SH-SY5Y (cell line): ENCODE data around the gene RGS14.

Source experiments
- GATA2 ChIP-seq: IDR thresholded peaks from 2 replicates; pipeline ENCODE4 v1.6.1; 2011; ENCODE audit warnings: mild to moderate bottlenecking, low read depth, low read length
- GATA3 ChIP-seq: IDR thresholded peaks from 2 replicates; pipeline ENCODE4 v1.6.1; 2011; ENCODE audit warnings: low read depth, mild to moderate bottlenecking, low read length, moderate library complexity

The RGS14 gene, protein sequence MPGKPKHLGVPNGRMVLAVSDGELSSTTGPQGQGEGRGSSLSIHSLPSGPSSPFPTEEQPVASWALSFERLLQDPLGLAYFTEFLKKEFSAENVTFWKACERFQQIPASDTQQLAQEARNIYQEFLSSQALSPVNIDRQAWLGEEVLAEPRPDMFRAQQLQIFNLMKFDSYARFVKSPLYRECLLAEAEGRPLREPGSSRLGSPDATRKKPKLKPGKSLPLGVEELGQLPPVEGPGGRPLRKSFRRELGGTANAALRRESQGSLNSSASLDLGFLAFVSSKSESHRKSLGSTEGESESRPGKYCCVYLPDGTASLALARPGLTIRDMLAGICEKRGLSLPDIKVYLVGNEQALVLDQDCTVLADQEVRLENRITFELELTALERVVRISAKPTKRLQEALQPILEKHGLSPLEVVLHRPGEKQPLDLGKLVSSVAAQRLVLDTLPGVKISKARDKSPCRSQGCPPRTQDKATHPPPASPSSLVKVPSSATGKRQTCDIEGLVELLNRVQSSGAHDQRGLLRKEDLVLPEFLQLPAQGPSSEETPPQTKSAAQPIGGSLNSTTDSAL

DNA sequence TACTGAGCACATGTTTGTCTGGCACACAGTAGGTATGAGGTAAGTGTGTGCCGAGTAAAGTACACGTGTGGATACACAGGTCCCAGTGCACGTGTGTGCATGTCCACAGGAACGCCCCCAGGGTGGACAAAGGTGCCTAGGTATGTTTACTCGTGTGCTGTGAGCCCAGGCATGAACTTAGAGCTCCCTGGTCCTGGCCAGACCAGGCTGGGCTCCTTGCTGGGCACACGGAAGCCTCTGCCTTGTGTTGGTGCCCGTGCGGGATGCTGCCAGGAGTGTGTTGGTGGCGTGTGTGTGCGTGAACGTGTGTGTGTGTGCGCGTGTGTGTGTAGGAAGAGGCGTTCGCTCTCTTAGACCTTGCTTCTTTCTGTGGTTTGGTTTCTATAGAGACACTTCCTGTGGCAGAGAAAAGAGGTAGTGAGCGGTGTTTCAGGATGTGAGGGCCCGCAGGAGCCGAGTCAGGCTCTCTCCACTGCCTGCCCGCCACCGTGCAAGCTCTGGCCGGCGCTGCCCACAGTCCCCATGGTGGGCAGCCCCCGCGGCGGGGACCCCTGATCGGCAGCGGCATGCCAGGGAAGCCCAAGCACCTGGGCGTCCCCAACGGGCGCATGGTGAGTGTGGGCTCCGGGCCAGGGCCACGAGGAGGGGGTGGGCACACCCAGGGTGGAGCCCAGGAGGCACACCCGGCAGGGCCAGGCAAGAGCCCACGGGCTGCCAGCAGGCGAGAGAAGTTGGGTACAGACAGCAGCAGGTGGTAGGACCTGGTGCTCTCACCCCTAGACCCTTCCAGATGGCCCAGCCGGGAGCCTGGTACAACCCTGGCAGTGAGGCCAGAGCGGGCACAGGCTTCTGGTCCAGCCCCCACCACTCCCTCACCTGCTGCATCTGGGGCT lies at the start of gene RGS14:
RGS14 (plus strand) TSS at position 466 of the 893 bp plus-strand sequence; CDS start at position 567, 101 bp downstream.
- TF ChIP-seq GATA3 (no peak), GATA2 (no peak)

DNA sequence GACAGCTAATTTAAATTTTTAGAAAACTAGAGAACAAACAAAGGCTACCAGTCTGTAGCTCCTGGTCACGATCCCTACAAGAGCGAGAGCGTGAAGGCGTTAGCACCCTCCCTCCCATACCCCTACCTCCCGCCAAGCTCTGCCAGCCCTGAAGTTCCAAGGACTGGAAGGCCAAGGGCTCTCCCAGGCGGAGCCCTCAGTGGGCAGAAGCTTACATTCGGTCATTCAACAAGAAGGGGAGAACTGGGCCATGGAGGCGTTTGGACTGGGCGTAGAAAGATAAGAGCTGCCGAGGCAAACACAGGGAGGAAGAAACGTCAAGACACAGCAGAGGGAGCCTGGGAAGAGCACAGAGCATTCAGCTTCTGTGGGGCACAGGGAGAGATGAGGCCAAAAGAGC lies 49.0 kb upstream of the RGS14 start:
- TF ChIP-seq GATA3 = no peak
- no peak for TF ChIP-seq GATA2

DNA sequence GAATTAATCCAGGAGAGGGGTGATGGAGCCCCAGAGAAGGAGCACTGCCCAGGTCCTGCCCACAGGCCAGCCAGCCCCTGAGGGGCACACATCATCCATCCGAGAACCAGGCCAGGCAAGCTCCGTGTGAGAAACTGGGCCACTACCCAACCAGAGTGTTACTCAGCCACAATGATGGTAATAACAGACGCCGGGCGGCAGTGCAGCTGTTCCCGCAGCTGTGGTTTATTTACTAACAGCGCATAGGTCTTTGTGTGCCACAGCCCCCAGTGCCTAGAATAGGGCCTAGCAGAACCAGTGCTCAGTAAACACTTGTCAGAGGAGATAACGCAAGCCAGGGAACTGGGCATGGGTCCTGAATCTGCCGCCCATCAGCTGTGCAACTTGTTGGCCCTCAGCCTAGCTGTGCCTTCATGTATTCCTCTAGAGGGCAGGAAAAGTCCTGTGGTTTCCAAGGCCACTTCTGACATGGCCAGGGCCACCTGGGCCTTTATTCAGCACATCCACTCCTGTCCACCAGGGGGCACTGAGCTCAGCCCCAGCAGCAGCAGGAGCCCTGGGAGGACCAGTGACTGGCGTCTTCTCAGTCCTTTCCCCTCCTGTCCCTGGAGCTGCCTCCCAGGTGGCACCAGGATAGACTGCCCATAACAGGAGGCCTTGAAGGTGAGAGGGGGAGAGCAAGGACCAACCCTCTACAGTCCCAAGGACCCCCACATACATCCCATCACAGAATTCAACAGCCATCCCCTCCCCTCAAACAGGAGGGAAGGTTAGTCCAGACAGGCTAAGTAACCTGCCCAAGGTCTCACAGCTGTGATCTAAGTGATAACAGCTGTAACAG lies 48.2 kb upstream of the RGS14 start:
- no peak for TF ChIP-seq GATA3
- TF ChIP-seq GATA2 = no peak

DNA sequence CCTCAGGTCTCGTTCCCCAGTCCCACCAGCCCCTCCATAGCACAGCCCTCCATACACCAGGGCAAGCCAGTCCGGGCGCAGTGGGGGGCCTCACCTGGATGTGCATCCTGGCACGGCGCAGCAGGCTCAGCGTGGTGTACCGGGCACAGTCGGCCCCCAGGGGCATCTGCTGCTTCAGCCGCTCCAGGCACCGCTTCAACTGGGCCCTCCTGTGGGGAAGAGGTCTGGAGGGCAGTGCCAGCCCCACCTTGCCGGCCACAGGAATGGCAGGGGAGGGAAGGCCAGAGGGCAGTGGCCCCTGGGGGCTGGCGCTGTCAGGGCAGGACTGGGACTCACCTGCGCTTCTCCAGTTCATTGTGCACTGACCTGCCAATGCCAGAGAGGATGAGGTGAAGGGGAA lies 47.4 kb upstream of the RGS14 start:
- TF ChIP-seq GATA2 (no peak), GATA3 (no peak)

DNA sequence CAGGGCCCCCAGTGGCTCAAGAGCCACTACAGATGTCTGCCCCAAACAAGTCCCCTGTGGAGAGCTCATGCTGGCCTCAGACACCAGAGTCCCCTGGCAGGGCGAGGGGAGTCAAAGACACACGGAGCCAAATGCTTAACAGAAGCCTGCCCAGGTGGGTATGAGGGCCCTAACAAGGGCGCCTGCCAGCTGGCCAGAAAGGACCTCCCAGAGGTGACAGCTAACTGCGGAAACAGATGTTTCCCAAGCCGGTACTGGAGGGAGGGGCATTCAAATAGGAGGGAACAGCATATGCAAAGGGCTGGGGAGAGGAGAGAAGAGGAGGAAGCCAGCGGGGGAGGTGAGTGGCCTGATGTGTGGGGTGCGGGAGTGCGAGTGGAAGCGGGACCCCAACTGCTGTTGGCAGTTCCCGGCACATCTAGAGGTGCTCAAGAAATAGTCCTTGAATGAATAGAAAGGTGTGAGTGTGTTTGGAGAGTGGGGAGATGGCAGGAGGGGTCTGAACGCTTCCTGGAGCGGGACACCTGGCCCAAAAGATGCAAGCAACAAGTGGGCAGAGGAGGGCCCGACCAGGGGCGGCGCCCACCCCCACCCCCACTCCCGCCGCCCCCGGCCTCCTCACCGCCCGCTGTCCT lies 46.9 kb upstream of the RGS14 start:
- TF ChIP-seq GATA2 = no peak
- no peak for TF ChIP-seq GATA3

DNA sequence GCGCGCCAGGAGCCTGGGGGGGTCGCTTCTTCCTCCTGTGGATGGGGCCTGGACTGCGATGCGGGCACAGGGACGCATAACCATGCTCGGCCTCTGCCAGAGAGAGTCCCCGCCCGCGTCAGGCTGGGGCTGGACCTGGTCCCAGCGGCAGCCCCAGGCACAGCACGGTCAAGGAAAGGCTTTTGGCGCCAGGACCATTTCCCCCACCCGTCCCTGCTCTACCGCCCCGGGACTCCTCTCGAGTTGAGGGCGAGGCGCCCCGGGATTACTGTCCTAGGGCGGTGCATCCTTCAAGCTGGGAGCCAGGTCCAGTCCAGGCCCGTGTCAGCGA lies 46.4 kb upstream of the RGS14 start:
- TF ChIP-seq GATA2 (no peak), GATA3 (no peak)

DNA sequence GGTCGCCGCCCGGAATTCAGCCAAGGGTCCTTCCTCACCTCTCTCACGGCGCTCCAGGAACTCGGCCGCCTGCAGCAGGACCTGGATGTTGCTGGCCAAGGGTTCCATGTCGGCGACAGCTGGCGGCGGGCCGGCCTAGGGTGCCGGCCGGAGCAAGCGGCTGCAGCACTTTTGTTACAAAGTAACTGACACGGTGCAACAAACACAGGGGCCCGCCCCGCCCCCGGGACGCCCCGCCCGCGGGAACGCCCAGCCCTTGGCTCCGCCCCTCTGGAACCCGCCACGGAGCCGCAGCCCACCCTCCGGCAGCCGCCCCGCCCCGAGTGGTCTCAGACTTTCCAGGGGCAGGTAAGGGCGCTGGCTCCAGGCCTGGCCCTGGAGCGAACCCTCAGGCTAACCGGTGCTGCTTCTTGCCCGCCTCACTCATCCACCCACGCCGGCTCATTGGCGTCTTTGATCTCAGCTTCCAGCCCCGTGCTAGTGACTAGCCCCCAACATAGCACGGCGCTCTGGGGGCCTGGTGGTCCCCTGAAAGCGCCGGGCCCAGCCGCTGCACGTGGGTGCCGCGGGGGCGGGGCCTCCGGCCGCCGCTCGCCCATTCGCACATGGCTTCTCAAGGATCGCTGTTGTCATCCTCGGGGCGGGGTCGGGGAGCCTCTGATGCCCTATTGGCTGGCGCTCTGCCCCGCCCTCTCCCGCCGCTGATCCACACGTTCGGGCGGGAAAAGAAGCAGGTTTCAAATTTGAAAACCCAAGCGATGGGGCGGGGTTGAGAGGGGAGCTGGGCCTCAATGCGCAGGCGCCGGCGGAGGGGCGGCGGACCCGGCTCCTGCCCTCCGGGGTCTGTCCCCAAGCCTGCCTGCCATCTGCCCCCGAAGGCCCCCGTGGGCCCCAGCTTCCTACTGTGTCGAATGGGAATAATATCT lies 45.7 kb upstream of the RGS14 start, which contains the start of gene MXD3:
MXD3 (minus strand) TSS at position 176 of the 926 bp plus-strand sequence; CDS start at position 108, 68 bp downstream.
- TF ChIP-seq GATA2 (no peak), GATA3 (no peak)

DNA sequence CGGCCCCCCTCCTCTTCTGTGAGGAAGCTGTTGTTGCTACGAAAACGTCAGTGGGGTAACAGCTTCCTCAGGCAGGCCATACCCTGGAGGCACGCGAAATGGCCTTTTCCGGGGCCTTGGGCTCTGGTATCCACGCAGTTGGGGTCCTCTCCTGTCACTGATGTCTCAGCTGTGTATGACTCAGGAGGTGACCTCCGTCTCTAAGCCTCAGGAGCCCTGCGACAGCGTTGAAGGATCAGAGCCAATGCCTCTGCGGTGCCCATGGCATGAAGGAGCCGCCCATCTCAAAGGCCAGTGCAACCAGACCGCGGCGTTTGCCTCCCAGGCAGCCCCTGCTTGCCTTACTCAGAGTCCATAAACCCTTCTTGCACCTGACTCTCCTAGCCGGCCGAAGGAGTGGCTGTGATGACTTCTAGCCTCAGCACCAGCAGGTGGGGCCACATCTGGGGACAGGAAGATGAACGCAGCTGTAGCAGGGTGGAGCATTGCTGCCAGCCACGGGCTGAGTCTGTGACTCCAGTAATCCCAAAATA lies 45.0 kb upstream of the RGS14 start:
- no peak for TF ChIP-seq GATA2

DNA sequence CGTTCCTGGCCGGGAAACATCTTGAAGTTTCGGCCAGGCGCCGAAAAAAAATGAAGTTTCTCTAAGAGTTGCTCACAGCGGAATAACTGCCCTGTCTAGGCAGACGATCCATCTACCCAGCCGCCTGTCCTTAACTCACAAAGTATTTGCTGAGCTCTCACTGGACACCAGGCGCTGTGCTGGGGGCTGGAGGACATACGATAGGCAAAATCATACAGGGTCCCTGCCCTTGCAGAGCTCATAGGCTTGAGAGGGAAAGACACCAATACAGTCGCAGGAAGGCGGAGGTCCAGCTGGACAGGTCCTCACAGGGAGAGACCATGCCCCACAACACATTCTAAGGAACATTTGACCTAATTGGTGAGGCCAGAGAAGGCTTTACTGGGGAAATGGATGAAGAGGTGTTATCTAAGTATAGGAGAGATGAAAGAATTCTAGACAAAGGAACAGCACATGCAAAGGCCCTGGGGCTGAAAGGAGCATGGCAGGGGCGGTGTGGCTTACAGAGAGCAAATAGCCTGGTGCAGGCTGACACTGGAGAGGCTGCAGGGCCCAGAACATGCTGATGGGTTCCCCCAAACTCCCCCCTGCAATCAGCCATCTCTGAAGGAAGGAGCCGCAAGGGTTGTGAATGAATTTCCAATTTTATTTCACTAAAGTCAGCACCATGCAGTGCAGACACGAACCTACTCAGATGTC lies 44.0 kb upstream of the RGS14 start:
- no peak for TF ChIP-seq GATA2
- TF ChIP-seq GATA3 = no peak

DNA sequence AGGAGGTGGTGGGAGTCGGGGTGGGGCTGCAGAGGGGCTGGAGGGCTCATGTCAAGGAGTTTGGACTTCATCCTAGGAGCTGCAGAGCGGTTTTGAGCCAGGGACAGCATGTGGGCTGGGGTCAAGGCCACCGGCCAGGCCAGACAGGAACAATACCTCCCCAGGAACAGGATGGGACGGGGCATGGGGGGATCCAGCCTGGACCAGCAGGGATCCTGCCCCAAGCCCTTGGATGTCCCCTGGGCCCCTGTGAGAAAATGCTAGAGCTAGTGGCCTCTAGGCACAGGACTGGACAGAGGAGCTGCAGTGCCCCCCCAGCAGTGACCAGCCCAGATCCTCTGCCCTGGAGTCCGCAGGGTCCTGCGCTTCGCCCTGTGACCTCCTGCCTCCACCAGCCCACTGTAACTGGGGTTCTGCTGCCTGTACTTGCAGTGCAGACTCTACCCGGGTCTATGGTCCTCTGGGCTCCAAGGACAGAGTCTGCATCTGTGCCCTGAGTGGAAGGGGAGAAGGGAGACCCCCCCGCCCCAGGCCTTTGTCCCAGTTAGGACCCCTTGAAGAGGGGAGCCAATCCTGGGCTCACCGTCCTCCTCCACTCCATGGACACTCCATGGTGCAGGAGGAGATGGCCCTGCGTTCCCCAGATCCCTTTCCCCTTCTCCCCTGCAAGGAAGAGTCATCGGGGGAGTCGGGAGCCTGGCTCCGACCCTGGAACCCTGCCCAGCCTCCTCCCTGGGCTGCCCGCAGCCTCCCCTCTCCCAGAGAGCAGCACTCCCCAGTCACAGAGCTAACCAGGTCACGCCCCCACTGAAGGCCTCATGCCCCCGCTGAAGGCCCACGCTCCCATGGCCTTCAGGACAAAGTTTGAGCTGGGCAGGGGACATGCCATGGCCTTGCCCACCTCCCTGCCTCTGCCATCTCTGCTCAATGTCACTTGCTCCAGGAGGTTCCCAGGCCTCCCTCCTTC lies 43.1 kb upstream of the RGS14 start:
- no peak for TF ChIP-seq GATA3
- TF ChIP-seq GATA2 = no peak

DNA sequence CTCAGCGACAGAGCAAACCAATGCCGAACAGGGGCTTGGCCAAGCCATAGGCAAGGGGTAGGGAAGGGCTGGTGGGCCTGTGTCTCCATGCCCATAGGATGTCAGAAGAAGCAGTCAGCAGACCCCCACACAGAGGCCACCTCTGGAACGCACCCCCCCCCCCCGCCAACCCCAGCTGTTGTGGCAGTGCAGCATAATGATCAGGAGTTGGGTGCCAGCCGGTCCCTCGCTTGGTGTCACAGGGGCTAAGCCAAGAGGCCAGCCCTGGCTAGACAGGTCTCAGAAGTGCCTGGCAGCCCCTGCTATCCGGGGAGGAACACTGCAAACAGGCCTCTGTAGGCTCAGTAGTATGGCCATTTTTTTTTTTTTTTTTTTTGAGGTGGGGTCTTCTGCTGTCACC lies 42.3 kb upstream of the RGS14 start:
- TF ChIP-seq GATA2 (no peak), GATA3 (no peak)
